Superior temporal gyrus (tissue), 1 donor: ENCODE measurements around the gene ZFYVE28.
A peak's percentile ranks its signal among the peaks of the same experiment; 100 is the strongest.

Experiments used
- DNase-seq: peaks from one replicate; pipeline ENCODE4 v3.0.0-alpha.2; 2016; ENCODE audit errors: extremely low spot score

ZFYVE28 gene

DNA sequence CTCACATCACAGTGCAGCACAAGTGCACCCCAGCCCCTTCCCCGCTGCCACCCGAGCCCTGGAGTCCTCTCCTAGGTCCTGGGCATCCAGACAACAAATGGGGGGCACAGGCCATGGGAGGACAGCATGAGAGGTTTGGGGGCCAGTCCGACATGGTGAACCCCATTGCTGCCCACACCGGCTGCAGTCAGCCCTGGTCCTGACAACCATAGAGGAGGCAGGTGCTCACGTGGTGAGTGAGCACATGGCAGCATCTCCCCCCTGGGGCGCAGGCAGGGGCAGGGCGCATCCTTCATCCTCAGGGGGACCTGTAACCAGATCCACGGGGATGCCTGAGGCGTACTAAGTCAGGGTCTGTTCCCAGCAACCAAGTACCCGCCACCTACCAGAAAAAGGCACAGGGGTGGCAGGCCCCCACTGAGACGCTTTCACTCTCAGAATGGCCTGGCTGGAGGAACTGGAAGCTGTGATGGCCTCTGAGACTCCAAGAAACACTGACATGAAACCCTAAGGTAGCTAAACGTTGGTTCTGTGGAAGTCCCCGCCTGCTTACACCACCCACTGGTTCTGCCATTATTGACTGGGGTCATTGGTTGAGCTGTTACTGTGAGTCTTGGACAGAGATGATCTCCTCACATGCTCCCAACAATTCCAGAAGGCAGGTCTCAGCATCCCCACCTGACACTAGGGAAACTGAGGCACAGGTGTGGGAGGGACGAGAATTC lies 6.5 kb downstream of the ZFYVE28 start:
- DNase-seq: no peak

DNA sequence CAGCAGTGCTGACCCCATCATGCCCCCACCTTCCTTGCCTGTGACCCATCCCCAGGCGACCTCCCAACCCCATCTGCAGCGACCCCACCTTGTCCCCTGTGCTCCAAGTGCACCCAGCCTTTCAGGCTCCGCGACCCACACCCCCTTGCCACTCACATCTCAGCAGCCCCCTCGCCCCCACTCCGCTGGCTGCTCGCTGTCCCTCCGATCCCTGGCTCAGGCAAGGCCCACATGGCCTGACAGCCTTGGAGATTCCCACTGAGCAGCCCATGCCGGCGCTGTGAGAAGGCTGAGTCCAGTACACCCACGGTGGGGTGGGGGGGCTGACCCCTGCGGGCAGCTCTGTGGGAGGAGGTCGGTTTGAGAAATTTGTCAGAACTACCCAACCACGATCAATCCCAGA lies 9.1 kb downstream of the ZFYVE28 start:
- no peak for DNase-seq

DNA sequence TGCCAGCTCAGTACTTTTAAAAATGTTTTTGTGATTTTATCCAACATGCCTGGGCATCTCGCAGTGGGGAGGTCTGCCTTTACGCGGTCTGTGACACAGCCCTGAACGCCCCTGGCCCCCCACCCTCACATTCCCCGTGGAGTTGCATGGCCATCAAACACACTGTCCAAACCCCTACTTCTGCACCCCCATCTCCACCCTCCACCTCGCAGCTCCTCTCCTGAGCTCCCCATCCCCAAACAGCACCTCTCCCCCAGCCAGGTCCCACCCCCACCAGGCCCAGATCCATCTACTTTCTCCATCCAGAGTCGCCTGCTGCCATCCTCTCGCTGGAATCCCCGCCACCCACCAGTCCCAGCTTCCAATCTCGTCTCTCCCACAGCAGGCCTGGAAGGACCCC lies 9.5 kb downstream of the ZFYVE28 start:
- DNase-seq: no peak

GRCh38 chr4:2408401-2408958 lies 10.0 kb downstream of the ZFYVE28 start:
- no peak for DNase-seq

DNA sequence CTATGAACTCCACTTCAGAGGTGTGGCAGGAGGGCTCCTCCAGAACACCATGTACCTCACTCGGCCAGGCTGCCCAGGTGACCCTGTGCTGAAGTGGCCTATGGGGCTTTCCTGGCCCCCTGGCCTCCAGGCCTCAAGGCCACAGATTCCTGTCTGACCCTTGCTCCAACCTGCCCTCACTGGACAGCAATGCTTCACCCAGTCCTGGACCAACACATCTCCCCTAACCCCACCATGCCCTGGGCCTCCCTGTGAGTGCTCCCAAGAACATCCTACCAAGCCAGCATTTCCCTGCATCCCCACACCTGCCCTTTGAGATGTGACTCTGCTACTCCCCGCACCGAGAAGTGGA lies 10.5 kb downstream of the ZFYVE28 start:
- no peak for DNase-seq

- no peak for DNase-seq
Measured at GRCh38 chr4:2406920-2407319, 11.5 kb downstream of the ZFYVE28 start.

DNA sequence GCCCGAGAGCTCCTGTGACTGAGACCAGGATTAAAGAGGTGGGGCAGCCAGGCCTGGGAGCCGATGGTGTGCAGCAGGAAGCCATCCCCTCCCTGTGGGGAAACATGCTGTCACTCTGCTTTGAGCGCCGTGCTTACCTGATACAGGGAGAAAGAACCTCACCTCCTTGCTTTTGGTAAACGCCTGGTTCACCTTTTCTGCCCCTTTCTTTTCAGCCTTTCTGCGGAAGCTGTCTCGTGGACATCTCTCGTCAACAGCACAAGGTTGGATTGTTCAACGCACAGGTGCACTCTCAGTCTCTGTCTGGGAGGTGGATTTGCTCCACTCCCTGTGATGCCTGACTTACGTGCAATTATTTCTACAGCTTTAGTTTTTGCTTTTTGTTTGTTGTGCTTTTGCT lies 12.0 kb downstream of the ZFYVE28 start:
- DNase-seq: no peak

GRCh38 chr4:2402941-2403340 lies 15.5 kb downstream of the ZFYVE28 start:
- peak; percentile 58 for DNase-seq

GRCh38 chr4:2402048-2402842 lies 16.2 kb downstream of the ZFYVE28 start:
- DNase-seq: peak; percentile 70

DNA sequence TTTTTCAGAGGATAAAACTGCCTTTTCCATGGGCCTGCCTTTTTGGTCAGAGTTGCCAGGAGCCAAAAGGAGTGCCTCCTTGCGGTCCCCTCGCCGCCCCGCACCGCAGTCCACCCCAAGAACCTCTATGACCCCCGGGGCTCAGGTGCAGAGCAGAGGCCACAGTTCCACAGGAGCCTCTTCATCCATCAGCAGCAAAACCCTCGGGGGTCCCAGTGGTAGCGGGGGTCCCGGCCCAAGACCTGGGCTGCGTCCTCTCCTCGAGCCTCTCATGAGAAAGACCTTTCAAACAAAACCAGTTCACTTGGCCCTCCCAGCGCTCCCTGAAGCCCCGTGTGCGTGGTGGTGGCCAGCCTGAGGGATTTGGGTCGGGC lies 16.8 kb downstream of the ZFYVE28 start:
- DNase-seq: no peak

DNA sequence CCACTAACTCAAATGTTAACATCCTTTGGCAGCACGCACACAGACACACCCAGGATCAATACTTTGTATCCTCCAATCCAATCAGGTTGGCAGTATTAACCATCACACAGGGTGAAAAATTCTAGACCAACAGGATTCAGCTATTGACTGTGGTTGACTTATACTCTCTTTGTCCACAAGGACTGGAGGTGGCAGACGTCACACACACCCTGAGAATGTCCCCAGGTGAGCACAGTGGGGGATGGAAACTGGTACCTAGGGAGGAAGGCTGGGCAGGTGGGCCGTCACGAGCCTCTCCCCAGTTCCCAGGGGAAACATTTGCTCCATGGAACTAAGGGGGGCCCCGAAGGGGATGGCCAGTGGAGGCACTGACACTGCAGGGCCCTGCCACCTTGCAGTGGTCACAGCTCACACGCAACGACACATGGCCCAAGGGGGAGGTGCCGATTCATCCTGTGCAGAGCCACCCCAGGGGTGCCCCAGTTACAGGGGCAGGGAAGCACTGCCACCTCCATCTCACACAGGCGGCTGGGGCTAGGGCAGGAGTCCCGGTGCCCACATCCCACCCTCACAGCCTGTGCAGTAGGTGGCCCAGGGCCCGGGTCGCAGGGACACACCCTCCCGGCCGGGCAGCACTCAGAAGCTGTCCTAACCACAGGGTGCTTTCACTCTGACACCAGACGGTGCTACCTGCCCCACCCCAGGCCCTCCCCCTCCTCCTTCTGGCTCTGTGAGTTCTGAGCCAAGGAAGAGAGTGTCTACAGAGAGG lies 17.4 kb downstream of the ZFYVE28 start:
- no peak for DNase-seq

- no peak for DNase-seq
Measured at GRCh38 chr4:2399631-2400190, 18.7 kb downstream of the ZFYVE28 start.

GRCh38 chr4:2399216-2399615 lies 19.2 kb downstream of the ZFYVE28 start:
- no peak for DNase-seq

DNA sequence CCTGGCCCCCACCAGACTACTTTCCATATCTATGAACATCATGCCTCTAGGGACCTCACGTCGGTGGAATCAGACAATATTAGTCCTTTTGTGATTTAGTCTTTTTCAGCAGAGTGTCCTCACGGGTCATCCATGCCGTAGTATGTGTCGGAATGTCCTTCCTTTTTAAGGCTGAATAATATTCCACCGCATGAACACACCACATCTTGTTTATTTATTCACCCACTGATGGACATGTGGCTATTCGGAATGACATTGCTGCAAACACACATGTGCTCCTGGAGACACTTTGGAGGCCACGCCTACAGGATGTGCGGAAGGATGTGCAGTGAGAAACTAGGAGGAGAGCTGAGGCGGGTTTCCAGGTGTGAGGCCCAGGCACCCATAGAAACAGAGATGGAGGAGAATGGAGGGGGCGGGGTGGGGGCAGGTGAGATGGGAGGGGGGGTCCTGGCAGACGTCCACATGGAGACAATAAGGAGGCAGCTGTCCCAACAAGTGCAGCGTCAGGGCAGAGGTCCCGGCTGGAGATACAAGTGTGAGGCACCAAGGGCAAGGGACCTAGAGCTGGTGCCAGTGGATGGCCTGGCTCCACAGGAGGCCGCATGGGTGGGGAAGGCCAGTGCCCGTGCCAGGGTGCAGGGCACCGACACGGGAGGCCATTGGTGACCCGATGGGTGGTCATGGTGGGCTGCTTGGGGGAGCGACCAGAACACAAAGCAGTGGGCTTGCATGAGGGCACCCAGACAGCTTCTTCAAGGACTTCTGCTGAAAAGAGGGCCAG lies 20.7 kb downstream of the ZFYVE28 start:
- DNase-seq: no peak

- DNase-seq: no peak
Measured at GRCh38 chr4:2396781-2397368, 21.6 kb downstream of the ZFYVE28 start.

- DNase-seq: no peak
Measured at GRCh38 chr4:2395584-2395983, 22.9 kb downstream of the ZFYVE28 start.

DNA sequence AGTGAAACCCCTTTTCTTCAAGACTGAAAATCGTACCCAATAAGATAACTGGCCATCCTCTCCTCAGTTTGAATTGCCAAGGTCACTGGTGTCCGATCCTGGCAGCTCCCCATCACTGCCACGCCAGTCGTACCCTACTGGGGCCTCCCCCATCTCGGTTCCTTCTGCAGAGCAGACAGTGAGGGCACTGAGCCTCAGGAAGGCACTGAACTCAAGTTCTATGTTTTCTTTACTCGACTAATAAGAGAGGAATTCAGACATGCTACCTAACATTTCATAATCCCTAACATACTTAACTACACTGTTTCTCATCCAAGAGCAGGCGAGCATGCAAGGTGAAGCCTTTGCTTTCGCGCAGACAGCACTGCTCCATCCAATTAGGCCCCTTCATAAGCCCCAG lies 23.4 kb downstream of the ZFYVE28 start:
- no peak for DNase-seq

- no peak for DNase-seq
Measured at GRCh38 chr4:2394528-2394927, 23.9 kb downstream of the ZFYVE28 start.

- DNase-seq: no peak
Measured at GRCh38 chr4:2393353-2394270, 24.8 kb downstream of the ZFYVE28 start.
